Gastroesophageal sphincter (tissue), 4 donors: ENCODE data around the gene NHS. TPM values are rescaled to one million over a fixed set of nuclear protein-coding genes. Genes with fewer than 3 reads are reported as not detected.

Source experiments
- ATAC-seq: fragments of 150-250 bp; one replicate; pipeline ENCODE4 v1.9.1; 2016; ENCODE audit warnings: mild to moderate bottlenecking, moderate library complexity
- H3K27ac ChIP-seq, 4 donors: fragments of 200-600 bp; sonication (generic) in 3 of 4; 1 replicate in 3 of 4; 2 replicates in 1 of 4; pipeline ENCODE4 v1.5.1; 2016 to 2019
- H3K27me3 ChIP-seq: fragments of 200-600 bp; sonication (generic); one replicate; pipeline ENCODE4 v1.5.1; 2019
- H3K36me3 ChIP-seq, 2 donors: fragments of 200-600 bp; sonication (generic); one replicate each; pipeline ENCODE4 v1.5.1; 2019; ENCODE audit warnings: control low read depth in 1 of 2
- H3K4me1 ChIP-seq, 3 donors: fragments of 200-600 bp; sonication (generic); 1 replicate in 2 of 3; 2 replicates in 1 of 3; pipeline ENCODE4 v1.5.1; 2016 to 2019; ENCODE audit warnings: control low read depth in 2 of 3
- H3K4me3 ChIP-seq, 2 donors: fragments of 200-600 bp; sonication (generic); one replicate each; pipeline ENCODE4 v1.5.1; 2019; ENCODE audit warnings: mild to moderate bottlenecking in 1 of 2, moderate library complexity in 1 of 2
- H3K9me3 ChIP-seq, 3 donors: fragments of 200-600 bp; sonication (generic); one replicate each; pipeline ENCODE4 v1.5.1; 2017 to 2019; ENCODE audit warnings: control low read depth in 2 of 3
- EP300 ChIP-seq: sonication (generic); formaldehyde crosslinking; IDR thresholded peaks from one replicate; pipeline ENCODE4 v1.6.1; 2017; ENCODE audit warnings: antibody characterized with exemption, mild to moderate bottlenecking
- POLR2A ChIP-seq, 2 donors: fragments of 450-650 bp; IDR thresholded peaks; one replicate each; pipeline ENCODE4 v1.6.1; 2017; ENCODE audit warnings: antibody characterized with exemption in 2 of 2, mild to moderate bottlenecking in 2 of 2, moderate library complexity in 1 of 2
- POLR2AphosphoS5 ChIP-seq: sonication (generic); formaldehyde crosslinking; IDR thresholded peaks from one replicate; pipeline ENCODE4 v1.6.1; 2017; ENCODE audit warnings: antibody characterized with exemption
- WGBS, 2 donors: methylation state at CpG; one replicate each; pipeline ENCODE4 v1.1.5; 2018; ENCODE audit warnings: low coverage in 1 of 2; 5-methylcytosine and 5-hydroxymethylcytosine counted together
- total RNA-seq, 4 donors: library from RNA; depleted of rRNA; stranded (reverse); fragments of >200 nt; gene quantifications; one replicate each; pipeline ENCODE4 v1.1.0, GENCODE V29; 2016
- TF ChIP-seq, protein P1 (sequence below), 4 experiments: fragments of 200-600 bp in 2 of 4; fragments of 450-650 bp in 2 of 4; sonication (generic) in 1 of 4; IDR thresholded peaks; one replicate each; pipeline ENCODE4 v1.5.1; 2017 to 2019; ENCODE audit warnings: antibody characterized with exemption in 4 of 4, mild to moderate bottlenecking in 2 of 4, moderate library complexity in 2 of 4

The NHS gene
- total RNA-seq, 4 donors from 2014 or later, result 4.7 to 12.3 (median 6.6) TPM

DNA sequence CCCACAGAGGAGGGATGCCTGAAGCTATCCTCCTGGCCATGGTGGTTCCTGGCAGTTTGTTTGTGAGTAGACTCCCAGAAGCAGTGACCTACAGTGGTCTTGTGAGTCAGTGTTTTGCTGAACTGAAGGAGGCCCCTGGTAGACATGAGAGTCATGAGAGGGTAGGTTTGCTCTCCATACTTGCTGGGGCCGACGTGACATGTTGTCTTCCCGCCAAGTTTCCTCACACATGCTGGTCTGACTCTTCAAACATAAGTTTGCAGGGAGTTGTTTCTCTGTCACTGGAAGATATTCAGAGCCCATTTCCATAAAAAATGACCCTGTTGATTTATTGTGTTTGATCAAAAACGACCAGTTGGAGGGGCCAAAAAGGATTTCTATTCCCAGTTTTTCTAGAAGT, 231.2 kb downstream of the NHS start:
- TF ChIP-seq POLR2A (IDR thresholded peaks at IDR 0.05) (no peak), EP300 (no peak)
- TF ChIP-seq, protein P1, sequence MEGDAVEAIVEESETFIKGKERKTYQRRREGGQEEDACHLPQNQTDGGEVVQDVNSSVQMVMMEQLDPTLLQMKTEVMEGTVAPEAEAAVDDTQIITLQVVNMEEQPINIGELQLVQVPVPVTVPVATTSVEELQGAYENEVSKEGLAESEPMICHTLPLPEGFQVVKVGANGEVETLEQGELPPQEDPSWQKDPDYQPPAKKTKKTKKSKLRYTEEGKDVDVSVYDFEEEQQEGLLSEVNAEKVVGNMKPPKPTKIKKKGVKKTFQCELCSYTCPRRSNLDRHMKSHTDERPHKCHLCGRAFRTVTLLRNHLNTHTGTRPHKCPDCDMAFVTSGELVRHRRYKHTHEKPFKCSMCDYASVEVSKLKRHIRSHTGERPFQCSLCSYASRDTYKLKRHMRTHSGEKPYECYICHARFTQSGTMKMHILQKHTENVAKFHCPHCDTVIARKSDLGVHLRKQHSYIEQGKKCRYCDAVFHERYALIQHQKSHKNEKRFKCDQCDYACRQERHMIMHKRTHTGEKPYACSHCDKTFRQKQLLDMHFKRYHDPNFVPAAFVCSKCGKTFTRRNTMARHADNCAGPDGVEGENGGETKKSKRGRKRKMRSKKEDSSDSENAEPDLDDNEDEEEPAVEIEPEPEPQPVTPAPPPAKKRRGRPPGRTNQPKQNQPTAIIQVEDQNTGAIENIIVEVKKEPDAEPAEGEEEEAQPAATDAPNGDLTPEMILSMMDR (IDR thresholded peaks at IDR 0.05), result no peak
- WGBS, 2 donors, result 40% methylated on average over 1 of the region's 4 CpGs; no CpG with 5 or more reads in 1 of the 2 donors
- Histone ChIP-seq H3K27me3 (no peaks in the 10 kb centered on the region), H3K9me3 (no peaks in the 10 kb centered on the region), H3K27ac (no peak overlapping the region), H3K4me1 (peaks cover 0 to 16% (median 0%) of the 10 kb centered on the region in 3 donors), H3K36me3 (no peaks in the 10 kb centered on the region), H3K4me3 (no peak overlapping the region)
- ATAC-seq, result no peak

DNA sequence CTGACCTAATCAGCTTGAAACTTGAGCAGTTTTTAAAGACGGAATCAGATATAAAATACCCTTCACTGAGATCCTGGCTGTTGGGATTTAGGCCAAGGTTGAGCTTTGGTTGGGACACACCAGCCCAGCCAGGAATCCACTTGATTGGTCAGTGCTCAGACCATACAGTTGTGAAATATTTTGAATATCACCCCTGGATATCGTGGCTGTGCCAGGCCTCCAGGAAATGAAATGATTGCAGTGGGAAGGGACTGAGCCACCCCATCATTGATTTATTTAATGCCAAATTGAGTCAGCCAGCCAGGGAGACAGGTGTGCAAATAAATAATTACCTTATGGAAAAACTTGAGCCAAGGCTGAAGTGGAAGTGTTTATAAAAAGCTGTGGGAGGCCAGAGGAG, 233.9 kb downstream of the NHS start:
- Histone ChIP-seq H3K36me3 (no peaks in the 10 kb centered on the region), H3K4me1 (peaks cover 0 to 6% (median 0%) of the 10 kb centered on the region in 3 donors), H3K27me3 (no peaks in the 10 kb centered on the region), H3K27ac (no peak overlapping the region), H3K9me3 (no peaks in the 10 kb centered on the region), H3K4me3 (no peak overlapping the region)
- ATAC-seq, result no peak
- 70% methylated on average over 2 of the region's 2 CpGs; no CpG with 5 or more reads in 1 of the 2 donors for WGBS, 2 donors
- no peak for TF ChIP-seq EP300
- TF ChIP-seq POLR2AphosphoS5, result no peak
- no peak for TF ChIP-seq POLR2A (IDR thresholded peaks at IDR 0.05)
- TF ChIP-seq, protein P1 (IDR thresholded peaks at IDR 0.05), result no peak

DNA sequence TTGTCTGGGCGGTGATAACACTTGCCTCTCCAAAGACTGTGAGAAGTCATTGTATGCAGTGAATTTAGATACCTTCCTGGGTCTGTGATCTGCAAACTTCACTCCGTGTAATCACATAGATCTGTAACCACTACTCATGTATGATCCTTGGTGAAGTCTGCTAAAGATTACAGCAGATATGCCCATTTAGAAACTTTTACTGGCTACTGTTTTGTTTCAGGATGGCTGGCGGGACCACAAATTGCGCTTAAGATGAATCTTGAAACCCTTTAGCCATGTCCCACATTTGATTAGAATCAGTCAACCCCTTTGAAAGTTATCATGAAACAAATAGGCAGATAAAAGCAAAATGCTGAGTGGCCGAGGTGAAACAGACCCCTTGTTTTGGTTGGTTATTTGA, 235.8 kb downstream of the NHS start:
- H3K36me3 ChIP-seq, result no peaks in the 10 kb centered on the region
- no peaks in the 10 kb centered on the region for H3K27me3 ChIP-seq
- WGBS, 2 donors, result 60 to 92% methylated on average over 1 to 3 of the region's 5 CpGs
- H3K4me3 ChIP-seq, result no peak overlapping the region
- no peaks in the 10 kb centered on the region for H3K9me3 ChIP-seq
- no peak for ATAC-seq
- H3K4me1 ChIP-seq, result no peaks in the 10 kb centered on the region
- TF ChIP-seq POLR2AphosphoS5 (no peak), POLR2A (IDR thresholded peaks at IDR 0.05) (no peak), EP300 (no peak)
- TF ChIP-seq, protein P1 (IDR thresholded peaks at IDR 0.05), result no peak
- H3K27ac ChIP-seq, result no peak overlapping the region

DNA sequence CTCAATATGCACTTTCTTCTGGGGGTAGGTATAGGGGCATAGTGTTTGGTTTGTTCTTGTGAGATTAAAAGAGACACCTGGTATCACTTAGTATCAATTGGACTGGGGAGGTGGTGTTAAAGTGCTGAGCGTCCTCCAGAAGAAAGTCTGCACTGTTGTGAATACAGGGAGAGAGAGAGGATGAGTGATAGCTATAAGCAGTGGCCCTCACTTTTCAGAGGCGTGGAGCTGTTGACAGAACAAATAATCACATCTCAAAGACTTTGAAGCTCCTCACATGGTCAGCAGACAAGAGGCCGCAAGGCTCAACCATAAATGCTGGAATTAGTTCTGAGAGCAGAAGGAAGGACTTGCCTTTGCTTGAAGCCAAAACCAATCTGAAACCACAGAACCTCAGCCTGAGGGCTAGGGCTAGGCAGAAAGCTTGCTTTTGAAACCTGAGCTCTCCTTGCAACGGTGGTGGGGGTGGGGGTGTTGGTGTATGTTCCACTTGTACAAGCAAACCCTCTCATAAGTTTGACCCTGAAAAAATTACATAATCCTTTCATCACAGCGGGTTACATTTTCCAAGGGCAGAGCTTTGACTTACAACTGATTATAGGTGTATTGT, 239.1 kb downstream of the NHS start:
- no peaks in the 10 kb centered on the region for H3K4me1 ChIP-seq
- 76 to 100% methylated on average over 2 to 5 of the region's 5 CpGs for WGBS, 2 donors

DNA sequence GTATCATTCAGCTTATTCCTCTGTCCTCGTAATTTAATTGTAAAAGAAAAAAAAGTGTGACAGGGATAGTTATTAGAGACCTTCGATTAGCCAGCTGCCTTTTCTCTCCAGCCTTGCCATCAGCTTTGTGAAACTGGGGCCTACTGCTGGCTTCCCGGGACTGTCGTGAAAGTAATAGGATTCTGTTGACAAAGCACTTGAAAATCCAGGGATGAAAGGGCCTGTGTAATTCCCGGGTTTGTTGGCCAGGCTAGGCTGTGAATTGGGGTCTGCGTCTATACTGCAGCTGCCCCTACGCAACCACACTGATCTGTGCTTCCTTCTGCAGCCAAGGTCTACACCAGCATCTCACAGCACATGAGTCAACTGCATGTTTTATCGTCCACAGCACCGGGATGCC, 241.9 kb downstream of the NHS start:
- Histone ChIP-seq H3K9me3 (no peaks in the 10 kb centered on the region), H3K36me3 (no peaks in the 10 kb centered on the region), H3K4me3 (no peak overlapping the region), H3K4me1 (no peaks in the 10 kb centered on the region), H3K27me3 (no peaks in the 10 kb centered on the region), H3K27ac (no peak overlapping the region)
- WGBS, 2 donors, result 70 to 72% methylated on average over 5 to 6 of the region's 9 CpGs
- TF ChIP-seq, protein P1 (IDR thresholded peaks at IDR 0.05), result no peak
- TF ChIP-seq POLR2A (IDR thresholded peaks at IDR 0.05) (no peak), EP300 (no peak), POLR2AphosphoS5 (no peak)
- ATAC-seq, result no peak

More for the DNA sequence above, 239.1 kb downstream of the NHS start:
- no peaks in the 10 kb centered on the region for H3K27me3 ChIP-seq
- ATAC-seq, result no peak
- H3K36me3 ChIP-seq, result no peaks in the 10 kb centered on the region
- no peak overlapping the region for H3K4me3 ChIP-seq
- no peaks in the 10 kb centered on the region for H3K9me3 ChIP-seq
- no peak for TF ChIP-seq POLR2A (IDR thresholded peaks at IDR 0.05)
- TF ChIP-seq, protein P1 (IDR thresholded peaks at IDR 0.05), result no peak
- TF ChIP-seq POLR2AphosphoS5, result no peak
- no peak for TF ChIP-seq EP300
- no peak overlapping the region for H3K27ac ChIP-seq
